ENCODE measurements around the gene HSD17B8. TPM values are rescaled to one million over a fixed set of nuclear protein-coding genes. Genes with fewer than 3 reads are reported as not detected.

HSD17B8 gene
- total RNA-seq, 3 donors from 2014 or later: 11.7 to 20.1 (median 19.4) TPM

- no peaks in the 10 kb centered on the region for H3K9me3 Mint-ChIP-seq
- DNase-seq (peak; percentile 32), ATAC-seq (peak; percentile 39 to 54)
- H3K27me3 Mint-ChIP-seq (ENCODE audit: low read depth): peaks cover 29% of the 10 kb centered on the region
- H3K4me1 Mint-ChIP-seq (ENCODE audit: low read depth): peaks cover 18% of the 10 kb centered on the region
- peaks cover 23% of the 10 kb centered on the region for H3K36me3 Mint-ChIP-seq (ENCODE audit: insufficient read depth)
- H3K4me3 Mint-ChIP-seq: peak within 1 kb of the TSS; percentile 75
These were observed 12.3 kb upstream of the HSD17B8 start, which contains the start of gene COL11A2 for GRCh38 chr6:33192105-33192646. TSS of gene COL11A2 (minus strand) at chr6:33192467. CDS start at chr6:33192240, 227 bp downstream.

GRCh38 chr6:33192671-33193602 lies 11.5 kb upstream of the HSD17B8 start:
- Mint-ChIP-seq H3K9me3 (no peaks in the 10 kb centered on the region), H3K4me3 (peak overlapping the region; percentile 75), H3K4me1 (ENCODE audit: low read depth) (peaks cover 26% of the 10 kb centered on the region), H3K27me3 (ENCODE audit: low read depth) (peaks cover 29% of the 10 kb centered on the region), H3K36me3 (ENCODE audit: insufficient read depth) (peaks cover 27% of the 10 kb centered on the region)
- DNase-seq (peak; percentile 34), ATAC-seq (peak; percentile 20 to 38)

GRCh38 chr6:33193619-33194018 lies 10.8 kb upstream of the HSD17B8 start:
- Mint-ChIP-seq H3K4me1 (ENCODE audit: low read depth) (peaks cover 32% of the 10 kb centered on the region), H3K4me3 (no peak overlapping the region), H3K36me3 (ENCODE audit: insufficient read depth) (peaks cover 27% of the 10 kb centered on the region), H3K27me3 (ENCODE audit: low read depth) (peaks cover 24% of the 10 kb centered on the region), H3K9me3 (no peaks in the 10 kb centered on the region)
- no peak for DNase-seq
- no peak for ATAC-seq

GRCh38 chr6:33194431-33194979 lies 9.9 kb upstream of the HSD17B8 start:
- ATAC-seq (no peak), DNase-seq (no peak)
- peaks cover 27% of the 10 kb centered on the region for H3K36me3 Mint-ChIP-seq (ENCODE audit: insufficient read depth)
- H3K27me3 Mint-ChIP-seq (ENCODE audit: low read depth): peaks cover 18% of the 10 kb centered on the region
- H3K4me3 Mint-ChIP-seq: no peak overlapping the region
- peaks cover 40% of the 10 kb centered on the region for H3K4me1 Mint-ChIP-seq (ENCODE audit: low read depth)
- H3K9me3 Mint-ChIP-seq: no peaks in the 10 kb centered on the region

- no peak for DNase-seq
- ATAC-seq: no peak
- peaks cover 14% of the 10 kb centered on the region for H3K27me3 Mint-ChIP-seq (ENCODE audit: low read depth)
- no peak overlapping the region for H3K4me3 Mint-ChIP-seq
- no peaks in the 10 kb centered on the region for H3K9me3 Mint-ChIP-seq
- peaks cover 43% of the 10 kb centered on the region for H3K4me1 Mint-ChIP-seq (ENCODE audit: low read depth)
- peaks cover 27% of the 10 kb centered on the region for H3K36me3 Mint-ChIP-seq (ENCODE audit: insufficient read depth)
These were observed 8.9 kb upstream of the HSD17B8 start for GRCh38 chr6:33195304-33196165.

GRCh38 chr6:33197431-33198048 lies 6.9 kb upstream of the HSD17B8 start:
- H3K9me3 Mint-ChIP-seq: no peaks in the 10 kb centered on the region
- peaks cover 59% of the 10 kb centered on the region for H3K4me1 Mint-ChIP-seq (ENCODE audit: low read depth)
- H3K4me3 Mint-ChIP-seq: peak overlapping the region; percentile 67
- peaks cover 39% of the 10 kb centered on the region for H3K36me3 Mint-ChIP-seq (ENCODE audit: insufficient read depth)
- DNase-seq (no peak), ATAC-seq (peak; percentile 29 to 30)
- H3K27me3 Mint-ChIP-seq (ENCODE audit: low read depth): peaks cover 2% of the 10 kb centered on the region

GRCh38 chr6:33198159-33198852 lies 6.1 kb upstream of the HSD17B8 start:
- H3K36me3 Mint-ChIP-seq (ENCODE audit: insufficient read depth): peaks cover 46% of the 10 kb centered on the region
- DNase-seq (no peak), ATAC-seq (no peak)
- peak overlapping the region; percentile 100 for H3K4me3 Mint-ChIP-seq
- no peaks in the 10 kb centered on the region for H3K9me3 Mint-ChIP-seq
- H3K4me1 Mint-ChIP-seq (ENCODE audit: low read depth): peaks cover 63% of the 10 kb centered on the region
- no peaks in the 10 kb centered on the region for H3K27me3 Mint-ChIP-seq (ENCODE audit: low read depth)

GRCh38 chr6:33198853-33199436 lies 5.5 kb upstream of the HSD17B8 start:
- peaks cover 48% of the 10 kb centered on the region for H3K36me3 Mint-ChIP-seq (ENCODE audit: insufficient read depth)
- peaks cover 63% of the 10 kb centered on the region for H3K4me1 Mint-ChIP-seq (ENCODE audit: low read depth)
- DNase-seq (no peak), ATAC-seq (no peak)
- no peaks in the 10 kb centered on the region for H3K27me3 Mint-ChIP-seq (ENCODE audit: low read depth)
- H3K4me3 Mint-ChIP-seq: peak overlapping the region; percentile 100
- H3K9me3 Mint-ChIP-seq: no peaks in the 10 kb centered on the region

GRCh38 chr6:33199687-33200218 lies 4.7 kb upstream of the HSD17B8 start:
- DNase-seq: peak; percentile 52
- H3K36me3 Mint-ChIP-seq (ENCODE audit: insufficient read depth): peaks cover 45% of the 10 kb centered on the region
- H3K4me1 Mint-ChIP-seq (ENCODE audit: low read depth): peaks cover 65% of the 10 kb centered on the region
- ATAC-seq: peak; percentile 46 to 49
- H3K4me3 Mint-ChIP-seq: peak overlapping the region; percentile 100
- H3K9me3 Mint-ChIP-seq: no peaks in the 10 kb centered on the region
- no peaks in the 10 kb centered on the region for H3K27me3 Mint-ChIP-seq (ENCODE audit: low read depth)

- Mint-ChIP-seq H3K4me1 (ENCODE audit: low read depth) (peaks cover 71% of the 10 kb centered on the region), H3K36me3 (ENCODE audit: insufficient read depth) (peaks cover 43% of the 10 kb centered on the region)
- ATAC-seq: peak; percentile 63 to 73
These were observed 4.0 kb upstream of the HSD17B8 start, which contains the start of the genes RXRB and SLC39A7 for GRCh38 chr6:33200219-33201146. TSS of gene RXRB (minus strand) at chr6:33200665. CDS start at chr6:33200476, 189 bp downstream. TSS of gene SLC39A7 (plus strand) at chr6:33200867. CDS start at chr6:33201246, 379 bp downstream.

GRCh38 chr6:33201147-33201545 lies 3.3 kb upstream of the HSD17B8 start:
- Mint-ChIP-seq H3K4me1 (ENCODE audit: low read depth) (peaks cover 78% of the 10 kb centered on the region), H3K36me3 (ENCODE audit: insufficient read depth) (peaks cover 36% of the 10 kb centered on the region), H3K4me3 (peak overlapping the region; percentile 100), H3K27me3 (ENCODE audit: low read depth) (no peaks in the 10 kb centered on the region), H3K9me3 (no peaks in the 10 kb centered on the region)
- no peak for ATAC-seq
- DNase-seq: no peak

More at GRCh38 chr6:33200219-33201146, 4.0 kb upstream of the HSD17B8 start, which contains the start of the genes RXRB and SLC39A7:
- no peaks in the 10 kb centered on the region for H3K9me3 Mint-ChIP-seq
- no peaks in the 10 kb centered on the region for H3K27me3 Mint-ChIP-seq (ENCODE audit: low read depth)
- DNase-seq: peak; percentile 99
- peak within 1 kb of the TSS; percentile 100 for H3K4me3 Mint-ChIP-seq
